ENCODE results near the gene XYLB.
A peak's percentile ranks its signal among the peaks of the same experiment; 100 is the strongest.

The XYLB gene

GRCh38 chr3:38374221-38374620 lies 27.6 kb downstream of the XYLB start:
- no peak overlapping the region for H3K27ac ChIP-seq (ENCODE audit: low read length)
- peak; percentile 58 for DNase-seq
- H3K79me2 ChIP-seq (ENCODE audit: insufficient read depth, low read length) = no peaks in the 10 kb centered on the region
- H3K4me3 ChIP-seq (ENCODE audit: low read depth in 1 of 2, low read length in 2 of 2) = no peak overlapping the region
- no peak overlapping the region for H2AFZ ChIP-seq (ENCODE audit: low read depth, low read length)
- H3K4me2 ChIP-seq (ENCODE audit: insufficient read depth, low read length) = no peak overlapping the region
- no peaks in the 10 kb centered on the region for H3K27me3 ChIP-seq (ENCODE audit: insufficient read depth, low read length, poor library complexity)
- peaks cover 85% of the 10 kb centered on the region for H3K36me3 ChIP-seq (ENCODE audit: insufficient read depth, low read length)
- H3K9me3 ChIP-seq (ENCODE audit: insufficient read depth, low read length, severe bottlenecking) = no peaks in the 10 kb centered on the region
- no peaks in the 10 kb centered on the region for H3K4me1 ChIP-seq (ENCODE audit: insufficient read depth, low read length)
- ATAC-seq (ENCODE audit: insufficient read depth, low read depth) = peak; percentile 77
- TF ChIP-seq CTCF (IDR thresholded peaks at IDR 0.05; ENCODE audit: borderline replicate concordance, extremely low read depth, low read length, poor library complexity, severe bottlenecking) (no peak), EZH2 (IDR thresholded peaks at IDR 0.05; ENCODE audit: borderline replicate concordance, low read depth, low read length, severe bottlenecking) (no peak)
- no peaks in the 10 kb centered on the region for H4K20me1 ChIP-seq (ENCODE audit: insufficient read depth, low read length)
- no peak overlapping the region for H3K9ac ChIP-seq (ENCODE audit: low read depth, low read length)

- no peaks in the 10 kb centered on the region for H3K27me3 ChIP-seq (ENCODE audit: insufficient read depth, low read length, poor library complexity)
- no peak for ATAC-seq (ENCODE audit: insufficient read depth, low read depth)
- no peak overlapping the region for H2AFZ ChIP-seq (ENCODE audit: low read depth, low read length)
- H3K4me3 ChIP-seq (ENCODE audit: low read depth in 1 of 2, low read length in 2 of 2) = no peak overlapping the region
- H3K9me3 ChIP-seq (ENCODE audit: insufficient read depth, low read length, severe bottlenecking) = no peaks in the 10 kb centered on the region
- no peaks in the 10 kb centered on the region for H3K79me2 ChIP-seq (ENCODE audit: insufficient read depth, low read length)
- H3K36me3 ChIP-seq (ENCODE audit: insufficient read depth, low read length) = peaks cover 87% of the 10 kb centered on the region
- H3K9ac ChIP-seq (ENCODE audit: low read depth, low read length) = no peak overlapping the region
- DNase-seq = no peak
- H3K27ac ChIP-seq (ENCODE audit: low read length) = no peak overlapping the region
- H3K4me2 ChIP-seq (ENCODE audit: insufficient read depth, low read length) = no peak overlapping the region
- H3K4me1 ChIP-seq (ENCODE audit: insufficient read depth, low read length) = no peaks in the 10 kb centered on the region
- no peaks in the 10 kb centered on the region for H4K20me1 ChIP-seq (ENCODE audit: insufficient read depth, low read length)
- TF ChIP-seq EZH2 (IDR thresholded peaks at IDR 0.05; ENCODE audit: borderline replicate concordance, low read depth, low read length, severe bottlenecking) = no peak
- peak; percentile 9 for TF ChIP-seq CTCF (IDR thresholded peaks at IDR 0.05; ENCODE audit: borderline replicate concordance, extremely low read depth, low read length, poor library complexity, severe bottlenecking)
These were observed 28.5 kb downstream of the XYLB start for GRCh38 chr3:38375072-38375471.

- no peak overlapping the region for H3K9ac ChIP-seq (ENCODE audit: low read depth, low read length)
- no peak for TF ChIP-seq CTCF (IDR thresholded peaks at IDR 0.05; ENCODE audit: borderline replicate concordance, extremely low read depth, low read length, poor library complexity, severe bottlenecking)
- TF ChIP-seq EZH2 (IDR thresholded peaks at IDR 0.05; ENCODE audit: borderline replicate concordance, low read depth, low read length, severe bottlenecking) = no peak
- no peak overlapping the region for H3K27ac ChIP-seq (ENCODE audit: low read length)
- H3K36me3 ChIP-seq (ENCODE audit: insufficient read depth, low read length) = peaks cover 87% of the 10 kb centered on the region
- no peak overlapping the region for H3K4me2 ChIP-seq (ENCODE audit: insufficient read depth, low read length)
- H4K20me1 ChIP-seq (ENCODE audit: insufficient read depth, low read length) = no peaks in the 10 kb centered on the region
- H3K79me2 ChIP-seq (ENCODE audit: insufficient read depth, low read length) = no peaks in the 10 kb centered on the region
- no peak overlapping the region for H3K4me3 ChIP-seq (ENCODE audit: low read depth in 1 of 2, low read length in 2 of 2)
- no peaks in the 10 kb centered on the region for H3K27me3 ChIP-seq (ENCODE audit: insufficient read depth, low read length, poor library complexity)
- H3K4me1 ChIP-seq (ENCODE audit: insufficient read depth, low read length) = no peaks in the 10 kb centered on the region
- ATAC-seq (ENCODE audit: insufficient read depth, low read depth) (no peak), DNase-seq (no peak)
- H2AFZ ChIP-seq (ENCODE audit: low read depth, low read length) = no peak overlapping the region
- H3K9me3 ChIP-seq (ENCODE audit: insufficient read depth, low read length, severe bottlenecking) = no peaks in the 10 kb centered on the region
These were observed 29.0 kb downstream of the XYLB start for GRCh38 chr3:38375488-38376097.

All from DND-41 (cell line).